ENCODE data around the gene SPTA1. TPM values are rescaled to one million over a fixed set of nuclear protein-coding genes. Genes with fewer than 3 reads are reported as not detected.

Gene SPTA1
- total RNA-seq, 1 donor from 2014 or later, result 0.30 TPM

DNA sequence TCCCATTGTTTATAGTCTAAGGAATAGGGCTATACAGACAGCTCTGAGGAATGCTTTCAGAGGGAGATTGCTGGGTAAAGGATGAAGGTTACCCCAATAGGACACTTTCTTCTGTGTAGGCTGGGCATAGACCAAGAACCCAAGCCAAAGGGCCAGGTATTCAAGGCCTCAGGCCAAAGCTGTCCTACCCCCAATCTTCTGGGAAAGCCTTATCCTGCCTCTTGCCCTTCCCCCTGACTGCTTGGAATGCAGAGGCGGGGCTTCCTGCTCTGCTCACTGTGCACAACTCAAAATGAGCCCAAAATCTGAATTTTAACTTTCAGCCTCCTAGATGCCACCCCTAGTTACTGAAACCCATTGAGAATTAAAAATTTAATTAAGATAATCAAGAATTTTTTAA, 79.2 kb downstream of the SPTA1 start:
- no peak for DNase-seq (ENCODE audit: low spot score)
- no peak overlapping the region for H3K4me3 Mint-ChIP-seq (ENCODE audit: low read depth)
- H3K27ac Mint-ChIP-seq, result no peak overlapping the region
- H3K27me3 Mint-ChIP-seq (ENCODE audit: low read depth), result peaks cover 6% of the 10 kb centered on the region
- intact Hi-C loops (cut with micrococcal nuclease), result no loop called here
- H3K9me3 Mint-ChIP-seq, result no peaks in the 10 kb centered on the region
- H3K4me1 Mint-ChIP-seq (ENCODE audit: low read depth), result no peaks in the 10 kb centered on the region
- no peaks in the 10 kb centered on the region for H3K36me3 Mint-ChIP-seq (ENCODE audit: low read depth)

DNA sequence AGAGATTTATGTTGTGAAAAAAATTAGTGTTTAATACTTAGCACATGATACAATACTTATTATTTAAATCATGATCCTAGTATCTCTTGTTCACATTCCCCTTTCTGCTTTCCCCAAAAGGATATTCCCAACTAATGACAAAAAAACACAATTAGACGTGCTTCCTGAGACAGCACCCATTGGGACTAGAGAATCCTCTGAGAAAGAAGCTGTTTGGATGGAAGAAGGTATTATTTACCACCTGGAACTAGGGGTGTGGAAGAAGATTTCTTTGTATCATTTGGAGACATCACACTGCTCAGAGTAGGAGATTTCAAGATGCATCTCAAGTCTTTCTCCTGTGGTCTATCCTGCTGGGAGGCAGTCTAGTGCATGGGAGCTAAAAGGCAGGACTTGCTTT, 81.5 kb downstream of the SPTA1 start, which contains the start of gene OR10Z1:
Gene OR10Z1, plus strand, starts transcription at position 301 of the 400 bp plus-strand sequence. CDS start 1,171 bp downstream, outside the sequence.
- Mint-ChIP-seq H3K36me3 (ENCODE audit: low read depth) (no peaks in the 10 kb centered on the region), H3K4me1 (ENCODE audit: low read depth) (no peaks in the 10 kb centered on the region), H3K27ac (no peak within 1 kb of the TSS), H3K9me3 (no peaks in the 10 kb centered on the region), H3K4me3 (ENCODE audit: low read depth) (no peak within 1 kb of the TSS), H3K27me3 (ENCODE audit: low read depth) (peaks cover 3% of the 10 kb centered on the region)
- DNase-seq (ENCODE audit: low spot score), result no peak
- intact Hi-C loops (cut with micrococcal nuclease), result no loop called here

DNA sequence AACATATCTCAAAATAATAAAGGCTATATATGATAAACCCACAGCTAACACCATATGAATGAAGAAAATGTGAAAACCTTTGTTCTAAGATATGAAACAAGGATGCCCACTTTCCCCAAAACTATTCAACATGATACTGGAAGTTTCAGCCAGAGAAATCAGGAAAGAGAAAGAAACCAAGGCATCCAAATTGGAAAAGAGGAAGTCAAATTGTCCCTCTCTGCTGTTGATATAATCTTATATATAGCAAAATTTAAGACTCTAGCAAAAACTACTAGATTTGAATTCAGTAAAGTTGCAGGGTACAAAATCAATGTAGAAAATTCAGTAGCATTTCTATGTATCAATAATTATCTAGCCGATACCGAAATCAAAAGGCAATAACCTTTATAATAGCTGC, 85.8 kb downstream of the SPTA1 start:
- Mint-ChIP-seq H3K36me3 (ENCODE audit: low read depth) (no peaks in the 10 kb centered on the region), H3K4me3 (ENCODE audit: low read depth) (no peak overlapping the region), H3K9me3 (peaks cover 9% of the 10 kb centered on the region), H3K27ac (no peak overlapping the region), H3K27me3 (ENCODE audit: low read depth) (peaks cover 3% of the 10 kb centered on the region), H3K4me1 (ENCODE audit: low read depth) (no peaks in the 10 kb centered on the region)
- no peak for DNase-seq (ENCODE audit: low spot score)
- intact Hi-C loops (cut with micrococcal nuclease), result no loop called here

DNA sequence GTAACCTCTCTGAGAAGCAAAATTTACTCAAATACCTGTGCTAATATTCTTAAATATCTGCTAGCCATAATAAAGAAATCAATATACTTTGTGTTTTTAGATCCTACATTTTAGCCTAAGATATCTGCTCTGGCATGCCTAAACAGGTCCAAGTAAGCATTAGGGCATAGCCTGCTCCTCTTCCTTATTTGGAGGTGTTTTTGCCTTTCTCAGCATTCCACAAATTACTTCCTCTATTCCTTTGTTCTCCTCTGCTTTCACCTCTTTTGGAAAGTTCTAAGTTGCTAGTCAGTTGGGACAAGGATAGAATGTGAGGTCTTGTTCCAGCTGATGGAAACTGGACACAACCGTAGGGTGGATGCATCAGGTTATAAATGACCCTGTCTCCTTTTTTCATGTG, 99.6 kb downstream of the SPTA1 start:
- no peaks in the 10 kb centered on the region for H3K9me3 Mint-ChIP-seq
- no peaks in the 10 kb centered on the region for H3K36me3 Mint-ChIP-seq (ENCODE audit: low read depth)
- H3K27ac Mint-ChIP-seq, result no peak overlapping the region
- no peak for DNase-seq (ENCODE audit: low spot score)
- no peaks in the 10 kb centered on the region for H3K27me3 Mint-ChIP-seq (ENCODE audit: low read depth)
- no peak overlapping the region for H3K4me3 Mint-ChIP-seq (ENCODE audit: low read depth)
- no peaks in the 10 kb centered on the region for H3K4me1 Mint-ChIP-seq (ENCODE audit: low read depth)
- intact Hi-C loops (cut with micrococcal nuclease), result no loop called here

DNA sequence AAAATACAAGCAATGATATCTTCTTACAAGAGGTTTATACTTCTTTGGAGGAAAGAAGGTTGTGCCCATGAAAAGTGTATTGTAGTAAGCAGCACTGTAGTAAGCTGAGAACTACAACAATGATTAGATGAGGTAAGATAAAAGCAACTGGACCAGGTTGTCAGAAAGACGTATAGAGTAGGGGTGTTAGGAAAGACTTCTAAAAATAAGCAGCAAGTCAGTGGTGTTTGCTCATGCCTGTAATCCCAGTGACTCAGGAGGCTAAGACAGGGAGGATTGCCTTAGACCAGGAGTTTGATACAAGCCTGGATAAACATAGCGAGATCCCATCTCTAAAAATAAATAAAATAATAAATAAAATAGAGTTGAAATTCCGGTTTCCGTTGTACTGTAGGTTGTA, 102.6 kb downstream of the SPTA1 start:
- Mint-ChIP-seq H3K27ac (no peak overlapping the region), H3K36me3 (ENCODE audit: low read depth) (no peaks in the 10 kb centered on the region), H3K27me3 (ENCODE audit: low read depth) (no peaks in the 10 kb centered on the region), H3K4me1 (ENCODE audit: low read depth) (peaks cover 2% of the 10 kb centered on the region), H3K9me3 (no peaks in the 10 kb centered on the region), H3K4me3 (ENCODE audit: low read depth) (no peak overlapping the region)
- DNase-seq (ENCODE audit: low spot score), result no peak
- intact Hi-C loops (cut with micrococcal nuclease), result no loop called here

DNA sequence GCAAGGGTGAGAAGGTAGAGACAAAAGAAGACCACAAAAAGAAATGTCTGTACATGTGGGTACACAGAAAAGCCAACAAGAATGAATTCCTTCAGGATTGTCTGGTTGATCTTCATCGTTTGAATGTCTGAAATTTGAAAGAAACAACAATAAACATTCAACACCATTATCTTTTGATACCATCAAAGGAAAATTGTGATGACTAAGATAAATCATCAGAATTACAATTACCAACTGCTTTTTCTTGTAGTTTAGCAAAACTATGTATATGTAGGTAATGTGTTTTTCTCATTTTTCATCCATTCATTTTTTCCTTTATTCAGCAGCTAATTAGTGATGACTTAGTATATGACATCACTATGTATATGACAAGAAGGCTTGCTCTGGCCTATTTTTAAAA, 106.8 kb downstream of the SPTA1 start, which contains the start of gene OR10X1:
Gene OR10X1, minus strand, starts transcription at position 167 of the 400 bp plus-strand sequence. Its CDS starts 0 bp downstream, at position 167.
- Mint-ChIP-seq H3K9me3 (no peaks in the 10 kb centered on the region), H3K27ac (no peak within 1 kb of the TSS), H3K36me3 (ENCODE audit: low read depth) (no peaks in the 10 kb centered on the region), H3K4me1 (ENCODE audit: low read depth) (peaks cover 2% of the 10 kb centered on the region), H3K27me3 (ENCODE audit: low read depth) (peaks cover under 1% of the 10 kb centered on the region), H3K4me3 (ENCODE audit: low read depth) (no peak within 1 kb of the TSS)
- intact Hi-C loops (cut with micrococcal nuclease), result no loop called here
- no peak for DNase-seq (ENCODE audit: low spot score)

DNA sequence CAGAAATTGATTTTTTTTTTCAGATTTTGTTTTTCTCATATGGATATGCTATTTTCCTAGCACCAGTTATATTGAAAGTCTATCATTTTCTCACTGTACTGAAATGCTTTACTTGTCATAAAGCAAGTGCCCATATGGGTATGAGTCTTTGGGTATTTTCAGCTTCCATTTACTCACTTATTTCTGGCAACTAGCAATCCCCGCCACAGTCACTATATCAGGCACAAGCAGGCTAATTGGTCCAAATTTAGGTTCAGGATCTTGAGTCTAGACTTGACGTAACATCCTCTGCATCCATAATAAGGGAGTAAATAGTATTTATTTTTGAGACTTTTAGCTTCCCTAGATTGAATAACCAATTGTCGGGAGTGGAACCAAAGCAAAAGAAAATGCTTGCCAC, 109.0 kb downstream of the SPTA1 start:
- Mint-ChIP-seq H3K36me3 (ENCODE audit: low read depth) (no peaks in the 10 kb centered on the region), H3K27ac (no peak overlapping the region), H3K27me3 (ENCODE audit: low read depth) (peaks cover 2% of the 10 kb centered on the region), H3K4me3 (ENCODE audit: low read depth) (no peak overlapping the region), H3K4me1 (ENCODE audit: low read depth) (peaks cover 2% of the 10 kb centered on the region), H3K9me3 (no peaks in the 10 kb centered on the region)
- no peak for DNase-seq (ENCODE audit: low spot score)
- intact Hi-C loops (cut with micrococcal nuclease), result no loop called here

DNA sequence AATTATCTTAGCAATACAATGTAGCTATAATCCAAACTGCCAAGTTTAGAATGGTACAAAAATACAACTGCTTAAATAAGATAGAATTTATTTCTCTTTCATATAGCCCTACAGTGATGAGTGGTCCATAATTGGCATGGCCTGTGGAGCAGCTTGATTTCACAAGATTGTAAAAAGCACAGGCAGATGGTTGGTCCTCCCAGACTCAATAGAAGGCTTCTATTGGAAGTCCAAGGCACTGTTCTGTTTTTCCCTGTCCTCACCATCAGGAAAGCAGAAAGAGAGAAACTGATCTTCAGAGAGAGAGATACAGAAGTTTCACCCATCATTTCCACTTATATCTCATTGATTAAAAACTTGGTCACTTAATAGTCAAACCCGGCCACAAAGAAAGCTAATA, 114.3 kb downstream of the SPTA1 start:
- Mint-ChIP-seq H3K4me3 (ENCODE audit: low read depth) (no peak overlapping the region), H3K27ac (no peak overlapping the region), H3K4me1 (ENCODE audit: low read depth) (no peaks in the 10 kb centered on the region), H3K36me3 (ENCODE audit: low read depth) (no peaks in the 10 kb centered on the region), H3K27me3 (ENCODE audit: low read depth) (peaks cover 7% of the 10 kb centered on the region), H3K9me3 (no peaks in the 10 kb centered on the region)
- intact Hi-C loops (cut with micrococcal nuclease), result no loop called here
- DNase-seq (ENCODE audit: low spot score), result no peak

DNA sequence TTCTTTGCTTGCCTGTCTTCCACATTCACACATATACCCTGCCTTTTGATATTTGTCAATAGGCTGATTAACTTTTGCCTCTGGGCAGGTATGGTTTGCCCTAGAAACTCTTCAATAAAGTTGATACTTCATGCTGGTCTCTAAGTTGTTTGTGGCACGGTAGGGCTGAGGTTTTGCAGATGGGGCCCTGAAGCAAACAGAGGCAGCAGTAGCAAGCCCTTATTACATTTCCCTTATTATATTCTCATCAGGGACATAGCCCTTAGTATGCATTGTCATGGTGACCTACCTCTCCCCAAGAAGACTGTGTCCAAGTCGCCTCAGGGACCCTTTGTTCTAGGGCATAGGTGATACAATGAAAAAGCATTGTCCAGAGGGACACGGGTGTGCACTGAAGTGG, 116.0 kb downstream of the SPTA1 start, which contains the start of gene OR6P1:
Gene OR6P1, minus strand, starts transcription at position 101 of the 400 bp plus-strand sequence. CDS start 6,976 bp downstream, outside the sequence.
- Mint-ChIP-seq H3K4me1 (ENCODE audit: low read depth) (no peaks in the 10 kb centered on the region), H3K27me3 (ENCODE audit: low read depth) (peaks cover 7% of the 10 kb centered on the region), H3K4me3 (ENCODE audit: low read depth) (no peak within 1 kb of the TSS), H3K27ac (no peak within 1 kb of the TSS), H3K36me3 (ENCODE audit: low read depth) (no peaks in the 10 kb centered on the region), H3K9me3 (no peaks in the 10 kb centered on the region)
- no peak for DNase-seq (ENCODE audit: low spot score)
- intact Hi-C loops (cut with micrococcal nuclease), result no loop called here

DNA sequence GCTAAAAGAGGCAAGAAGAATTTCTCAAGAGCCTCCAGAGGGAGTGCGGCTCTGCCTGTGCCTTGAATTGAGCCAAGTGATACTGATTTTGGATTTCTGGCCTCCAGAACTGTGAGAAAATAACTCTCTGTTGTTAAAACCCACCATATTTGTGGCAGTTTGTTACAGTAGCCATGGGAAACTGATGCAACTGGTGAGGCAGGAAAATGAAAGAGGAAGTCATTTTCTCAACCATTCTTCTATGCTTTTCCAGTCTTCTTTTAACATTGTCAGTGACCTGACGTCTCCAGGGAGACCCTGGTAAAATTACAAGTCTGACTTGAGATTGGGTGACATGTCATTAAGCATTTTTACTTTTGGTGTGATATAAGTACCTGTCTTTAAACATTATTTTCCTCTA, 121.9 kb downstream of the SPTA1 start:
- Mint-ChIP-seq H3K4me3 (ENCODE audit: low read depth) (no peak overlapping the region), H3K4me1 (ENCODE audit: low read depth) (no peaks in the 10 kb centered on the region), H3K27me3 (ENCODE audit: low read depth) (no peaks in the 10 kb centered on the region), H3K36me3 (ENCODE audit: low read depth) (no peaks in the 10 kb centered on the region), H3K27ac (no peak overlapping the region), H3K9me3 (no peaks in the 10 kb centered on the region)
- DNase-seq (ENCODE audit: low spot score), result no peak
- intact Hi-C loops (cut with micrococcal nuclease), result no loop called here

DNA sequence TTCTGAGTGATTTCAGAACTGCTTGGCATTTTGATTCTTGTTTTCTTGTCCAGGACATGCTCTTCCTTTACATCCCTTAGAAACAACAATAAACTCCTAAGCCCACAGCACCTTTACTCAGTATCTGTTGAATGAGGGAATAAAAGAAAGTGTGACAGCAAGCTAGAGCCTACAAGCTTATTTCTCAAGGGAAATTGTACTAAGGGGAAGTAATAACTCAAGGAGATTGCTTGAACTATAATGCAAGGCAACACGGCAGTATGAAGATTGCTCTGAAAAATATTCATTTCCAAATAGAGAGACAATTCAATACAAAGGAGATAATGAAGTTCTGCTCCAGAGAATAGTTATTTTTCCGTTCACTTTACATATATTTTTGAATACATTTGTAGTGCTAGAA, 122.7 kb downstream of the SPTA1 start:
- DNase-seq (ENCODE audit: low spot score), result no peak
- Mint-ChIP-seq H3K27me3 (ENCODE audit: low read depth) (no peaks in the 10 kb centered on the region), H3K4me3 (ENCODE audit: low read depth) (no peak overlapping the region), H3K4me1 (ENCODE audit: low read depth) (no peaks in the 10 kb centered on the region), H3K27ac (no peak overlapping the region), H3K9me3 (no peaks in the 10 kb centered on the region), H3K36me3 (ENCODE audit: low read depth) (no peaks in the 10 kb centered on the region)
- intact Hi-C loops (cut with micrococcal nuclease), result no loop called here

Other genes with a start within 250 kb of the SPTA1 start
- not detected in 2 replicates for gene OR10K1, start 224.9 kb downstream of the SPTA1 start, total RNA-seq
- not detected in 2 replicates for gene OR10R2, start 214.5 kb downstream of the SPTA1 start, total RNA-seq
- not detected in 2 replicates for gene OR6Y1, start 132.3 kb downstream of the SPTA1 start, total RNA-seq
- not detected in 2 replicates for gene OR6P1, start 116.1 kb downstream of the SPTA1 start, total RNA-seq
- not detected in 2 replicates for gene OR10X1, start 106.8 kb downstream of the SPTA1 start, total RNA-seq
- gene OR10Z1, start 81.4 kb downstream of the SPTA1 start, total RNA-seq, result not detected in 2 replicates
- gene OR6K2, start 13.9 kb upstream of the SPTA1 start, total RNA-seq, result not detected in 2 replicates
- gene OR6K3, start 34.0 kb upstream of the SPTA1 start, total RNA-seq, result not detected in 2 replicates
- not detected in 2 replicates for gene OR6K6, start 68.0 kb upstream of the SPTA1 start, total RNA-seq
- gene OR6N1, start 85.5 kb upstream of the SPTA1 start, total RNA-seq, result not detected in 2 replicates
- not detected in 2 replicates for gene OR6N2, start 94.5 kb upstream of the SPTA1 start, total RNA-seq
- gene MNDA, start 144.6 kb upstream of the SPTA1 start, total RNA-seq, result not detected in 2 replicates
- gene PYHIN1, start 244.8 kb upstream of the SPTA1 start, total RNA-seq, result 7.4 and 10.0 TPM in 2 replicates

All from activated T-helper 2 cell treated with anti-CD3 and anti-CD28 coated beads, Interferon-gamma antibody, Interleukin-2, Interleukin-4, amounts not matched to agents 10 μg/mL and 5 μg/mL and 100 μg/mL, durations not matched to agents 14 hours and 24 hours and 36 hours (primary cell).